ENCODE measurements around the gene SERPINB13. TPM values are rescaled to one million over a fixed set of nuclear protein-coding genes. Genes with fewer than 3 reads are reported as not detected.

Gene SERPINB13
- total and polyA plus RNA-seq, 4 donors, result not detected

- Histone ChIP-seq H3K36me3 (ENCODE audit: control insufficient read depth, insufficient read depth, low read length) (no peaks in the 10 kb centered on the region), H3K4me3 (ENCODE audit: low read depth, low read length) (no peak overlapping the region), H3K27ac (ENCODE audit: low read depth, low read length) (no peak overlapping the region), H3K27me3 (ENCODE audit: control insufficient read depth, insufficient read depth, low read length) (no peaks in the 10 kb centered on the region), H3K4me1 (ENCODE audit: control insufficient read depth, insufficient read depth, low read length) (no peaks in the 10 kb centered on the region), H3K9me3 (ENCODE audit: control insufficient read depth, insufficient read depth, low read length) (no peaks in the 10 kb centered on the region)
- no peak for DNase-seq (ENCODE audit: low read depth in 4 of 6, low spot score in 6 of 6)
- 88% methylated on average over 6 of the region's 9 CpGs for WGBS (ENCODE audit: insufficient coverage)
Measured at GRCh38 chr18:63559567-63560491, 27.3 kb upstream of the SERPINB13 start.

GRCh38 chr18:63562284-63562683 lies 24.9 kb upstream of the SERPINB13 start:
- Histone ChIP-seq H3K27me3 (ENCODE audit: control insufficient read depth, insufficient read depth, low read length) (no peaks in the 10 kb centered on the region), H3K9me3 (ENCODE audit: control insufficient read depth, insufficient read depth, low read length) (no peaks in the 10 kb centered on the region)

DNA sequence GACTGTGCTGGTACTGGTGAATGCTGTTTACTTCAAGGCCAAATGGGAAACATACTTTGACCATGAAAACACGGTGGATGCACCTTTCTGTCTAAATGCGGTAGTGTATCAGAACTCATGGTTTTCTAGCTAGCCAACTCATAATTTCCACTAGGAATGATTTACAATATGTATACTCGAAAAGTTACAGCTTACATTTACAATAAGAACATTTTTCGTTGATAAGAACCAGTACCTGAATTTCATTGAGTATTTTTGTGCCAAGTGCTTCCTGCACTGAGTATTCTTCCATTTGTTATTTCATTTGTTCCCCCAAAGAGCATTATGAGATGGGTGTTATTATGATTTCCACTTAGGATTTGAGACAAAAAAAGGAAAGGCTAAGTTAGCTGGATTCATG lies 23.1 kb upstream of the SERPINB13 start:
- no peak overlapping the region for H3K27ac ChIP-seq (ENCODE audit: low read depth, low read length)
- no peaks in the 10 kb centered on the region for H3K9me3 ChIP-seq (ENCODE audit: control insufficient read depth, insufficient read depth, low read length)
- no peaks in the 10 kb centered on the region for H3K4me1 ChIP-seq (ENCODE audit: control insufficient read depth, insufficient read depth, low read length)

More at GRCh38 chr18:63562284-63562683, 24.9 kb upstream of the SERPINB13 start:
- 93% methylated on average over 4 of the region's 4 CpGs for WGBS (ENCODE audit: insufficient coverage)
- Histone ChIP-seq H3K27ac (ENCODE audit: low read depth, low read length) (no peak overlapping the region), H3K4me3 (ENCODE audit: low read depth, low read length) (no peak overlapping the region), H3K36me3 (ENCODE audit: control insufficient read depth, insufficient read depth, low read length) (no peaks in the 10 kb centered on the region), H3K4me1 (ENCODE audit: control insufficient read depth, insufficient read depth, low read length) (no peaks in the 10 kb centered on the region)
- DNase-seq (ENCODE audit: low read depth in 4 of 6, low spot score in 6 of 6), result no peak

GRCh38 chr18:63564561-63564960 lies 22.6 kb upstream of the SERPINB13 start:
- DNase-seq (ENCODE audit: low read depth in 4 of 6, low spot score in 6 of 6), result no peak
- H3K27ac ChIP-seq (ENCODE audit: low read depth, low read length), result no peak overlapping the region
- WGBS (ENCODE audit: insufficient coverage), result 100% methylated on average over 1 of the region's 1 CpG
- H3K36me3 ChIP-seq (ENCODE audit: control insufficient read depth, insufficient read depth, low read length), result no peaks in the 10 kb centered on the region
- H3K4me1 ChIP-seq (ENCODE audit: control insufficient read depth, insufficient read depth, low read length), result no peaks in the 10 kb centered on the region
- no peaks in the 10 kb centered on the region for H3K9me3 ChIP-seq (ENCODE audit: control insufficient read depth, insufficient read depth, low read length)
- no peaks in the 10 kb centered on the region for H3K27me3 ChIP-seq (ENCODE audit: control insufficient read depth, insufficient read depth, low read length)
- H3K4me3 ChIP-seq (ENCODE audit: low read depth, low read length), result no peak overlapping the region

More for the DNA sequence above, 23.1 kb upstream of the SERPINB13 start:
- 100% methylated on average over 1 of the region's 4 CpGs for WGBS (ENCODE audit: insufficient coverage)
- no peak overlapping the region for H3K4me3 ChIP-seq (ENCODE audit: low read depth, low read length)
- H3K36me3 ChIP-seq (ENCODE audit: control insufficient read depth, insufficient read depth, low read length), result no peaks in the 10 kb centered on the region
- no peak for DNase-seq (ENCODE audit: low read depth in 4 of 6, low spot score in 6 of 6)
- H3K27me3 ChIP-seq (ENCODE audit: control insufficient read depth, insufficient read depth, low read length), result no peaks in the 10 kb centered on the region

- H3K36me3 ChIP-seq (ENCODE audit: control insufficient read depth, insufficient read depth, low read length), result no peaks in the 10 kb centered on the region
Measured at GRCh38 chr18:63567276-63567675, 19.9 kb upstream of the SERPINB13 start.

GRCh38 chr18:63567825-63568224 lies 19.3 kb upstream of the SERPINB13 start:
- WGBS (ENCODE audit: insufficient coverage), result 70% methylated on average over 8 of the region's 9 CpGs
- no peak for DNase-seq (ENCODE audit: low read depth in 4 of 6, low spot score in 6 of 6)
- Histone ChIP-seq H3K9me3 (ENCODE audit: control insufficient read depth, insufficient read depth, low read length) (no peaks in the 10 kb centered on the region), H3K27me3 (ENCODE audit: control insufficient read depth, insufficient read depth, low read length) (no peaks in the 10 kb centered on the region), H3K4me1 (ENCODE audit: control insufficient read depth, insufficient read depth, low read length) (no peaks in the 10 kb centered on the region), H3K4me3 (ENCODE audit: low read depth, low read length) (no peak overlapping the region), H3K36me3 (ENCODE audit: control insufficient read depth, insufficient read depth, low read length) (no peaks in the 10 kb centered on the region), H3K27ac (ENCODE audit: low read depth, low read length) (no peak overlapping the region)

More at GRCh38 chr18:63567276-63567675, 19.9 kb upstream of the SERPINB13 start:
- Histone ChIP-seq H3K27me3 (ENCODE audit: control insufficient read depth, insufficient read depth, low read length) (no peaks in the 10 kb centered on the region), H3K27ac (ENCODE audit: low read depth, low read length) (no peak overlapping the region), H3K4me3 (ENCODE audit: low read depth, low read length) (no peak overlapping the region), H3K4me1 (ENCODE audit: control insufficient read depth, insufficient read depth, low read length) (no peaks in the 10 kb centered on the region), H3K9me3 (ENCODE audit: control insufficient read depth, insufficient read depth, low read length) (no peaks in the 10 kb centered on the region)
- 92% methylated on average over 4 of the region's 5 CpGs for WGBS (ENCODE audit: insufficient coverage)
- no peak for DNase-seq (ENCODE audit: low read depth in 4 of 6, low spot score in 6 of 6)

DNA sequence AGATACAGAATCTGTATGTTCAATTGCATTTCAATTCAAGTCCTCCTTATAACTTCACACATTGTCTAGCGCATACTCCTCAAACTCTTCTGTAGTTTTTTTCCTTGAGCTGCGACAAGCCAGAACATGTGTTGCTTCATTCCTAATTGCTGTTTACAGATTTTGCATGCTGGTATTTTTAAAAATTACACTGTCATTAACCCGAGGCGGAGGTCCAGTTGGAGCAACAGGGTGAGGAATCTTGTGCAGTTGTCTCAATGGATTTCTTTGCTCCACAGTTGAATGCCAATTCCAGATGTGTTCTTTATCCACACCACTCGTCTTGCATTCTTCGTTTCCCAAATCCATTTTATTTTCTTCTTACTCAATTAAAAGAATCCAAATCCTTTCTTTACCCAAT lies 16.4 kb upstream of the SERPINB13 start:
- no peaks in the 10 kb centered on the region for H3K9me3 ChIP-seq (ENCODE audit: control insufficient read depth, insufficient read depth, low read length)
- no peaks in the 10 kb centered on the region for H3K36me3 ChIP-seq (ENCODE audit: control insufficient read depth, insufficient read depth, low read length)
- DNase-seq (ENCODE audit: low read depth in 4 of 6, low spot score in 6 of 6), result no peak
- H3K4me1 ChIP-seq (ENCODE audit: control insufficient read depth, insufficient read depth, low read length), result no peaks in the 10 kb centered on the region
- H3K27ac ChIP-seq (ENCODE audit: low read depth, low read length), result no peak overlapping the region
- no peaks in the 10 kb centered on the region for H3K27me3 ChIP-seq (ENCODE audit: control insufficient read depth, insufficient read depth, low read length)
- no peak overlapping the region for H3K4me3 ChIP-seq (ENCODE audit: low read depth, low read length)
- 80% methylated on average over 2 of the region's 6 CpGs for WGBS (ENCODE audit: insufficient coverage)

- no peaks in the 10 kb centered on the region for H3K4me1 ChIP-seq (ENCODE audit: control insufficient read depth, insufficient read depth, low read length)
- no peaks in the 10 kb centered on the region for H3K27me3 ChIP-seq (ENCODE audit: control insufficient read depth, insufficient read depth, low read length)
- H3K27ac ChIP-seq (ENCODE audit: low read depth, low read length), result no peak overlapping the region
- no peak overlapping the region for H3K4me3 ChIP-seq (ENCODE audit: low read depth, low read length)
- H3K36me3 ChIP-seq (ENCODE audit: control insufficient read depth, insufficient read depth, low read length), result no peaks in the 10 kb centered on the region
- no peak for DNase-seq (ENCODE audit: low read depth in 4 of 6, low spot score in 6 of 6)
- no peaks in the 10 kb centered on the region for H3K9me3 ChIP-seq (ENCODE audit: control insufficient read depth, insufficient read depth, low read length)
Measured at GRCh38 chr18:63575681-63576080, 11.5 kb upstream of the SERPINB13 start.

DNA sequence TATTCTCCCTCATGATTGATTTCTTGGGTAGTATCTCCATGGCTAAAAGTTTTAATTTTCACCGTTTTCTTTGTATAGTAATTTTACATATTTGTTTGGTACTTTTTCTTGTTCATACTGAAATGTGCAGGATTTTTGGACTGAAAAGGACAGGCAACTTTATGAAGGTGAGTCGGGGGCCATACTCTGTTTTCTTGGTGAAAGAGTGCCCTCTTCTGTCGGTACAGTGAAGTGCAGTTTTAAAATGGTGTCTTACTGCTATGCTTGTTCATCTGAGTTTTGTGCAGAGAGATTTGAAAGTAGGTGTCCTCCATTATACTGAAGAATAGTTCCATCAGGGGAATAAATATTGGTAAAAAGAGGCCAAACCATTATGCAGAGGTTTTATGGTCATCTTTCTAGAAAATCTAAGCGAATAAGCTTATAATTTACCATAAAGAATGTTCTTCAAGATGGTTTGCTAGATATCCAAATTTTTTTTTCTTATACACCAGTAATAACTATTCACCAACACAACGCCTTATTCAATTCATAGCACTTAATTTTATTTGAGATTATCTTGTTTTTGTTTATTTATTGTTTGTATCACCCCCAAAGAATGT lies 8.7 kb upstream of the SERPINB13 start:
- Histone ChIP-seq H3K27ac (ENCODE audit: low read depth, low read length) (no peak overlapping the region), H3K27me3 (ENCODE audit: control insufficient read depth, insufficient read depth, low read length) (no peaks in the 10 kb centered on the region), H3K36me3 (ENCODE audit: control insufficient read depth, insufficient read depth, low read length) (no peaks in the 10 kb centered on the region), H3K9me3 (ENCODE audit: control insufficient read depth, insufficient read depth, low read length) (no peaks in the 10 kb centered on the region), H3K4me3 (ENCODE audit: low read depth, low read length) (no peak overlapping the region), H3K4me1 (ENCODE audit: control insufficient read depth, insufficient read depth, low read length) (no peaks in the 10 kb centered on the region)
- peak in 4 of 6 donors; percentile 6 to 41 (median 24) for DNase-seq (ENCODE audit: low read depth in 4 of 6, low spot score in 6 of 6)
- WGBS (ENCODE audit: insufficient coverage), result 6% methylated on average over 2 of the region's 5 CpGs

DNA sequence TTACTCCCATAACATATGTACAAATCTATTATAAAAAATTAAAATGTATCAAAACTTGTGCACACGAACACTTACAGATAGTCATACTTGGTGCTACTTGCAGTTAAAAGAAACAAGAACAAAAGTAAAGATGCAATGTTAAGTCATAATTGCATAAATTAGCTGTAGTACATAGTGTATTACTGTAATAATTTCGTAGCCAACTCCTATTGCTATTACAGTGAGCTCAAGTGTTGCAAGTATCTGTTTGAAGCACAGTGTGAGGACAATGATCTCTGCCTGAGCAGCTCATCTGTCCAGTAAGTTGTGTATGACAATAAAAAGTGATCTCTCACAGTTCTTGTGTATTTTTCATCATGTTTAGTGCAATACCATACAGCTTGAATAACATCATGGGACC lies 7.5 kb upstream of the SERPINB13 start:
- Histone ChIP-seq H3K36me3 (ENCODE audit: control insufficient read depth, insufficient read depth, low read length) (no peaks in the 10 kb centered on the region), H3K4me1 (ENCODE audit: control insufficient read depth, insufficient read depth, low read length) (no peaks in the 10 kb centered on the region), H3K27ac (ENCODE audit: low read depth, low read length) (no peak overlapping the region), H3K4me3 (ENCODE audit: low read depth, low read length) (no peak overlapping the region), H3K9me3 (ENCODE audit: control insufficient read depth, insufficient read depth, low read length) (no peaks in the 10 kb centered on the region), H3K27me3 (ENCODE audit: control insufficient read depth, insufficient read depth, low read length) (no peaks in the 10 kb centered on the region)
- no peak for DNase-seq (ENCODE audit: low read depth in 4 of 6, low spot score in 6 of 6)
- WGBS (ENCODE audit: insufficient coverage), result no CpG with 5 or more reads among the region's 2 CpGs

All from spinal cord (tissue), 10 donors.